CD14-positive monocyte (primary cell): ENCODE results near the gene MAP3K6. TPM values are rescaled to one million over a fixed set of nuclear protein-coding genes. Genes with fewer than 3 reads are reported as not detected.
A peak's percentile ranks its signal among the peaks of the same experiment; 100 is the strongest.

Source experiments
- DNase-seq, 3 donors: peaks; one replicate each; pipeline ENCODE4 v3.0.0-alpha.2; 2011 to 2022
- H2AFZ ChIP-seq: 2 replicates; pipeline ENCODE4 v1.6.0; 2012; ENCODE audit warnings: mild to moderate bottlenecking, low read depth, low read length, inconsistent platforms; ENCODE audit not compliant: insufficient read depth, poor library complexity, severe bottlenecking
- H3K27ac ChIP-seq, 2 donors: 1 replicate in 1 of 2; 2 replicates in 1 of 2; pipeline ENCODE4 v1.5.1; 2012 to 2013; ENCODE audit warnings: low read length in 2 of 2, control low read depth in 1 of 2, inconsistent platforms in 1 of 2, low read depth in 1 of 2, mild to moderate bottlenecking in 1 of 2
- H3K27me3 ChIP-seq, 2 donors: one replicate each; pipeline versions ENCODE4 v1.6.0 to v1.6.1; 2011 to 2013; ENCODE audit warnings: low read length in 2 of 2; ENCODE audit not compliant: control insufficient read depth in 2 of 2, insufficient read depth in 2 of 2
- H3K36me3 ChIP-seq, 2 donors: replicated peaks in 1 of 2; 1 replicate in 1 of 2; 2 replicates in 1 of 2; pipeline versions ENCODE4 v1.5.1 to v1.6.1; 2012 to 2013; ENCODE audit warnings: low read length in 2 of 2, control low read depth in 1 of 2, inconsistent platforms in 1 of 2, mild to moderate bottlenecking in 1 of 2; ENCODE audit not compliant: insufficient read depth in 2 of 2, control insufficient read depth in 1 of 2
- H3K4me1 ChIP-seq, 2 donors: 1 replicate in 1 of 2; 2 replicates in 1 of 2; pipeline versions ENCODE4 v1.5.1 to v1.6.1; 2012 to 2013; ENCODE audit warnings: low read length in 2 of 2, control low read depth in 1 of 2, inconsistent platforms in 1 of 2, mild to moderate bottlenecking in 1 of 2, moderate library complexity in 1 of 2; ENCODE audit not compliant: insufficient read depth in 2 of 2, control insufficient read depth in 1 of 2
- H3K4me2 ChIP-seq: replicated peaks from 2 replicates; pipeline ENCODE3; 2012; ENCODE audit warnings: low read length, moderate library complexity, mild to moderate bottlenecking; ENCODE audit not compliant: poor library complexity, severe bottlenecking; ENCODE audit errors: extremely low read depth
- H3K4me3 ChIP-seq, 3 experiments: fragments of 200-600 bp in 1 of 3; sonication (generic) in 1 of 3; replicated peaks in 1 of 3; 1 replicate in 2 of 3; 2 replicates in 1 of 3; pipeline ENCODE4 v1.5.1; 2011 to 2013; ENCODE audit warnings: low read length in 3 of 3, mild to moderate bottlenecking in 3 of 3, control low read depth in 2 of 3, low read depth in 2 of 3, inconsistent platforms in 1 of 3, moderate library complexity in 1 of 3
- H3K79me2 ChIP-seq: 2 replicates; pipeline ENCODE4 v1.6.0; 2012; ENCODE audit warnings: mild to moderate bottlenecking, control low read depth, inconsistent platforms, low read length, moderate library complexity; ENCODE audit not compliant: insufficient read depth
- H3K9ac ChIP-seq: 2 replicates; pipeline ENCODE4 v1.6.0; 2017; ENCODE audit warnings: low read length, mild to moderate bottlenecking; ENCODE audit not compliant: insufficient read depth, poor library complexity, severe bottlenecking
- H3K9me3 ChIP-seq, 2 donors: replicated peaks in 1 of 2; 1 replicate in 1 of 2; 2 replicates in 1 of 2; pipeline versions ENCODE4 v1.5.1 to v1.6.1; 2012 to 2013; ENCODE audit warnings: low read length in 2 of 2, control low read depth in 1 of 2; ENCODE audit not compliant: control insufficient read depth in 1 of 2, insufficient read depth in 1 of 2
- H4K20me1 ChIP-seq: 2 replicates; pipeline ENCODE4 v1.6.0; 2012; ENCODE audit warnings: mild to moderate bottlenecking, low read length, control low read depth, moderate library complexity; ENCODE audit not compliant: insufficient read depth
- H3K27ac Mint-ChIP-seq, 7 donors: one replicate each; pipeline ENCODE4 v1.8.0; 2020; ENCODE audit warnings: mild to moderate bottlenecking in 7 of 7, mixed read lengths in 7 of 7, moderate library complexity in 6 of 7, inconsistent platforms in 2 of 7
- H3K27me3 Mint-ChIP-seq, 3 donors: one replicate each; pipeline ENCODE4 v1.8.0; 2021 to 2022; ENCODE audit warnings: low read depth in 3 of 3, mild to moderate bottlenecking in 3 of 3, mixed read lengths in 3 of 3, moderate library complexity in 3 of 3, inconsistent platforms in 1 of 3
- H3K36me3 Mint-ChIP-seq, 2 donors: one replicate each; pipeline ENCODE4 v1.8.0; 2020; ENCODE audit warnings: mixed read lengths in 2 of 2, inconsistent platforms in 1 of 2, mild to moderate bottlenecking in 1 of 2
- H3K4me1 Mint-ChIP-seq: one replicate; pipeline ENCODE4 v1.8.0; 2020; ENCODE audit warnings: mild to moderate bottlenecking, mixed read lengths
- H3K4me3 Mint-ChIP-seq, 2 donors: one replicate each; pipeline ENCODE4 v1.8.0; 2020; ENCODE audit warnings: mild to moderate bottlenecking in 2 of 2, mixed read lengths in 2 of 2, moderate library complexity in 1 of 2
- H3K9me3 Mint-ChIP-seq, 7 donors: one replicate each; pipeline ENCODE4 v1.8.0; 2020 to 2022; ENCODE audit warnings: mixed read lengths in 7 of 7, mild to moderate bottlenecking in 6 of 7, moderate library complexity in 6 of 7, inconsistent platforms in 2 of 7
- WGBS: methylation state at CpG from one replicate; pipeline ENCODE4 v1.1.5; 2013; ENCODE audit warnings: missing lambda C conversion rate; ENCODE audit not compliant: insufficient coverage; 5-methylcytosine and 5-hydroxymethylcytosine counted together
- intact Hi-C, 2 donors: fragments of 100-400 bp; cut with micrococcal nuclease; formaldehyde crosslinking; loops; one replicate each; pipeline versions ENCODE4 v1.15.0 to v1.15.1; 2023
- polyA plus RNA-seq, 3 donors: library from polyadenylated mRNA; depleted of rRNA in 1 of 3; unstranded in 2 of 3; stranded (reverse) in 1 of 3; fragments of 300-500 nt in 2 of 3; fragments of >200 nt in 1 of 3; fragmentation: Illumina TruSeq in 2 of 3; gene quantifications; 1 replicate in 2 of 3; 2 replicates in 1 of 3; pipeline ENCODE4 v1.2.3, GENCODE V29; 2012 to 2021
- TF ChIP-seq, protein P1 (sequence below): fragments of 200-600 bp; IDR thresholded peaks from one replicate; pipeline ENCODE4 v1.8.0; 2022; ENCODE audit warnings: antibody characterized with exemption, mild to moderate bottlenecking

MAP3K6 gene
- polyA plus RNA-seq, 3 donors, result 3.2 to 14.8 (median 6.7) TPM

DNA sequence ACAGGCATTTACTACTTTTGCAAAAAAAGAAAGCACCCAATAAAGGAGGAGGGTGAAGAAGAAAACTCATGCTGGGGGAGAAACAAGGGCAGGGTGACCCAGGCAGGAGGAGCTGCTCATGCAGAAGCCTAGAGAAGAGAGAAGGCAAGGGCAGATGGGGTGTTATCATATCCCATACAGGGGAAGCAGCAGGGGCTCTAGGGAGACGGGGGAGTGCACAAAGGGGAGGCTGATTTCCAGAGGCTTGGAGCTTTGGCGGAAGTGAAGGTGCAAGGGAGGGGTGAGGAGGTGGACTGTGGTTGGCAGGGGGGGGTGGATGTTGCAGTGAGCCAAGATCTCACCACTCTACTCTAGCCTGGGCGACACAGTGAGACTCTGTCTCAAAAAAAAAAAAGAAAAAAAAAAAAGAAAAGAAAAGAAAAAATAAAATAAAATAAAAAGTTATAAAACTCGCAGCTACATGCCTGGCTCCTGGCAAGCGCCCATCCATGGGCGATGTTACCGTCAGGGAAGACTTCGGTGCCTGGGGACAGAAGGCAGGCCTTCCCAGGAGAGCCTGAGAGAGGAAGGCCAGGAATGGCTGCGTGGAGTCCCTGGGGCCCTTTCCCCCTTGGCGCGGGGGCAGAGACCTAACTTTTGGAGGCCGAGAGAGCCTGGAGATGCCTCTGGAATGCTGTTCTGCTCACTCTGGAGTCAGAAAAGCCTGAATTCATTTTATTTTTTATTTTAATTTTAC lies 11.2 kb upstream of the MAP3K6 start:
- no peak overlapping the region for H3K4me3 Mint-ChIP-seq
- intact Hi-C loops, result no loop called here
- TF ChIP-seq, protein P1, sequence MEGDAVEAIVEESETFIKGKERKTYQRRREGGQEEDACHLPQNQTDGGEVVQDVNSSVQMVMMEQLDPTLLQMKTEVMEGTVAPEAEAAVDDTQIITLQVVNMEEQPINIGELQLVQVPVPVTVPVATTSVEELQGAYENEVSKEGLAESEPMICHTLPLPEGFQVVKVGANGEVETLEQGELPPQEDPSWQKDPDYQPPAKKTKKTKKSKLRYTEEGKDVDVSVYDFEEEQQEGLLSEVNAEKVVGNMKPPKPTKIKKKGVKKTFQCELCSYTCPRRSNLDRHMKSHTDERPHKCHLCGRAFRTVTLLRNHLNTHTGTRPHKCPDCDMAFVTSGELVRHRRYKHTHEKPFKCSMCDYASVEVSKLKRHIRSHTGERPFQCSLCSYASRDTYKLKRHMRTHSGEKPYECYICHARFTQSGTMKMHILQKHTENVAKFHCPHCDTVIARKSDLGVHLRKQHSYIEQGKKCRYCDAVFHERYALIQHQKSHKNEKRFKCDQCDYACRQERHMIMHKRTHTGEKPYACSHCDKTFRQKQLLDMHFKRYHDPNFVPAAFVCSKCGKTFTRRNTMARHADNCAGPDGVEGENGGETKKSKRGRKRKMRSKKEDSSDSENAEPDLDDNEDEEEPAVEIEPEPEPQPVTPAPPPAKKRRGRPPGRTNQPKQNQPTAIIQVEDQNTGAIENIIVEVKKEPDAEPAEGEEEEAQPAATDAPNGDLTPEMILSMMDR, result no peak
- DNase-seq, result no peak
- no peaks in the 10 kb centered on the region for H3K79me2 ChIP-seq
- H3K9me3 Mint-ChIP-seq, result no peaks in the 10 kb centered on the region
- peaks cover 0 to 5% of the 10 kb centered on the region in 2 donors for H3K27me3 ChIP-seq
- H3K27ac ChIP-seq, result no peak overlapping the region
- H3K27ac Mint-ChIP-seq, result no peak overlapping the region
- H3K4me2 ChIP-seq, result no peak overlapping the region
- 98% methylated on average over 7 of the region's 12 CpGs for WGBS
- H2AFZ ChIP-seq, result no peak overlapping the region
- H3K4me1 ChIP-seq, result no peaks in the 10 kb centered on the region
- H4K20me1 ChIP-seq, result no peaks in the 10 kb centered on the region
- H3K9ac ChIP-seq, result no peak overlapping the region
- H3K36me3 ChIP-seq, result no peaks in the 10 kb centered on the region
- H3K9me3 ChIP-seq, result no peaks in the 10 kb centered on the region
- peaks cover 9 to 18% (median 12%) of the 10 kb centered on the region in 3 donors for H3K27me3 Mint-ChIP-seq
- H3K4me3 ChIP-seq, result no peak overlapping the region
- no peaks in the 10 kb centered on the region for H3K36me3 Mint-ChIP-seq
- peaks cover 4% of the 10 kb centered on the region for H3K4me1 Mint-ChIP-seq

- H3K27me3 Mint-ChIP-seq, result peaks cover 4 to 6% (median 6%) of the 10 kb centered on the region in 3 donors
- no peaks in the 10 kb centered on the region for H3K9me3 Mint-ChIP-seq
- Histone ChIP-seq H3K79me2 (no peaks in the 10 kb centered on the region), H3K27me3 (no peaks in the 10 kb centered on the region), H2AFZ (no peak within 1 kb of the TSS), H3K9me3 (no peaks in the 10 kb centered on the region), H3K4me1 (peaks cover 12 to 15% of the 10 kb centered on the region in 2 donors), H3K4me2 (no peak within 1 kb of the TSS), H3K27ac (no peak within 1 kb of the TSS), H3K4me3 (no peak within 1 kb of the TSS), H3K9ac (no peak within 1 kb of the TSS), H4K20me1 (no peaks in the 10 kb centered on the region), H3K36me3 (no peaks in the 10 kb centered on the region)
- peak within 1 kb of the TSS in 1 of 7 donors; percentile 25 for H3K27ac Mint-ChIP-seq
- WGBS, result 96% methylated on average over 3 of the region's 4 CpGs
- DNase-seq, result no peak
- no peaks in the 10 kb centered on the region for H3K36me3 Mint-ChIP-seq
- H3K4me1 Mint-ChIP-seq, result peaks cover 20% of the 10 kb centered on the region
- no peak within 1 kb of the TSS for H3K4me3 Mint-ChIP-seq
- intact Hi-C loops, result no loop called here
- TF ChIP-seq, protein P1, result no peak
Measured at GRCh38 chr1:27374362-27375086, 7.8 kb upstream of the MAP3K6 start, which contains the start of gene FCN3. Gene FCN3 (minus strand): TSS chr1:27374824. CDS start chr1:27374818, 6 bp downstream.
